ENCODE measurements around the gene MKNK1.
A peak's percentile ranks its signal among the peaks of the same experiment; 100 is the strongest.

Gene MKNK1

GRCh38 chr1:46524843-46525242 lies 79.2 kb downstream of the MKNK1 start:
- Histone ChIP-seq H3K9ac (ENCODE audit: low read length) (no peak overlapping the region), H3K36me3 (ENCODE audit: control insufficient read depth, insufficient read depth, low read length, severe bottlenecking) (no peaks in the 10 kb centered on the region), H3K4me3 (ENCODE audit: low read length) (no peak overlapping the region), H3K4me1 (ENCODE audit: control insufficient read depth, insufficient read depth, low read length) (peaks cover 39% of the 10 kb centered on the region), H3K27me3 (replicated peaks; ENCODE audit: control insufficient read depth, insufficient read depth, low read length) (peaks cover 41% of the 10 kb centered on the region), H3K9me3 (ENCODE audit: control insufficient read depth, low read length) (no peaks in the 10 kb centered on the region)
- no peak for DNase-seq (ENCODE audit: low read depth)

GRCh38 chr1:46523496-46524353 lies 80.3 kb downstream of the MKNK1 start:
- peaks cover 37% of the 10 kb centered on the region for H3K27me3 ChIP-seq (replicated peaks; ENCODE audit: control insufficient read depth, insufficient read depth, low read length)
- peaks cover 42% of the 10 kb centered on the region for H3K4me1 ChIP-seq (ENCODE audit: control insufficient read depth, insufficient read depth, low read length)
- H3K9me3 ChIP-seq (ENCODE audit: control insufficient read depth, low read length): no peaks in the 10 kb centered on the region
- no peaks in the 10 kb centered on the region for H3K36me3 ChIP-seq (ENCODE audit: control insufficient read depth, insufficient read depth, low read length, severe bottlenecking)
- no peak overlapping the region for H3K4me3 ChIP-seq (ENCODE audit: low read length)
- no peak for DNase-seq (ENCODE audit: low read depth)
- no peak overlapping the region for H3K9ac ChIP-seq (ENCODE audit: low read length)

DNA sequence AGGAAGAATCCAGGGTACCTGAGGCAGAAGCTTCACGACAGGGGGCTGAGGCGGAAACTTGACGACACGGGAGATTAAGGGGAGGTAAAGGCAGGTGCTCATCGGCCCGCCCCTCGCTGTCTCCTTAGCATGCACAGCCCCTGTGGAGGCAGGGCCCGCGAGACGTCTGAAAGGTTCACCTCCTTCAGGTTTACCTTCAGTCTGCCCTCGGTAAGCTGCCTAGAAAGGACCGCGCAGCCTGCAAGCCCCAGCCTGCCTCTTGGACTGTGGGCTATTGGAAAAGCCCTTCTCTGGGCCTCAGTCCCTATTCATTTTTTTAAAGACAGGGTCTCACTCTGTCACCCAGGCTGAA lies 81.1 kb downstream of the MKNK1 start:
- no peak for DNase-seq (ENCODE audit: low read depth)
- Histone ChIP-seq H3K4me1 (ENCODE audit: control insufficient read depth, insufficient read depth, low read length) (peaks cover 42% of the 10 kb centered on the region), H3K27me3 (replicated peaks; ENCODE audit: control insufficient read depth, insufficient read depth, low read length) (peaks cover 36% of the 10 kb centered on the region), H3K9ac (ENCODE audit: low read length) (no peak overlapping the region), H3K36me3 (ENCODE audit: control insufficient read depth, insufficient read depth, low read length, severe bottlenecking) (no peaks in the 10 kb centered on the region), H3K4me3 (ENCODE audit: low read length) (peak overlapping the region; percentile 28), H3K9me3 (ENCODE audit: control insufficient read depth, low read length) (no peaks in the 10 kb centered on the region)

- Histone ChIP-seq H3K9ac (ENCODE audit: low read length) (peak overlapping the region; percentile 36), H3K27me3 (replicated peaks; ENCODE audit: control insufficient read depth, insufficient read depth, low read length) (peaks cover 39% of the 10 kb centered on the region), H3K9me3 (ENCODE audit: control insufficient read depth, low read length) (no peaks in the 10 kb centered on the region), H3K4me1 (ENCODE audit: control insufficient read depth, insufficient read depth, low read length) (peaks cover 36% of the 10 kb centered on the region), H3K4me3 (ENCODE audit: low read length) (peak overlapping the region; percentile 34), H3K36me3 (ENCODE audit: control insufficient read depth, insufficient read depth, low read length, severe bottlenecking) (no peaks in the 10 kb centered on the region)
- peak; percentile 40 for DNase-seq (ENCODE audit: low read depth)
These were observed 81.7 kb downstream of the MKNK1 start for GRCh38 chr1:46522184-46522968.

GRCh38 chr1:46521414-46521813 lies 82.7 kb downstream of the MKNK1 start:
- peaks cover 36% of the 10 kb centered on the region for H3K4me1 ChIP-seq (ENCODE audit: control insufficient read depth, insufficient read depth, low read length)
- no peak for DNase-seq (ENCODE audit: low read depth)
- no peaks in the 10 kb centered on the region for H3K36me3 ChIP-seq (ENCODE audit: control insufficient read depth, insufficient read depth, low read length, severe bottlenecking)
- peaks cover 32% of the 10 kb centered on the region for H3K27me3 ChIP-seq (replicated peaks; ENCODE audit: control insufficient read depth, insufficient read depth, low read length)
- peak overlapping the region; percentile 36 for H3K9ac ChIP-seq (ENCODE audit: low read length)
- no peaks in the 10 kb centered on the region for H3K9me3 ChIP-seq (ENCODE audit: control insufficient read depth, low read length)
- H3K4me3 ChIP-seq (ENCODE audit: low read length): no peak overlapping the region

- H3K27me3 ChIP-seq (replicated peaks; ENCODE audit: control insufficient read depth, insufficient read depth, low read length): peaks cover 34% of the 10 kb centered on the region
These were observed 83.8 kb downstream of the MKNK1 start for GRCh38 chr1:46520063-46520911.

DNA sequence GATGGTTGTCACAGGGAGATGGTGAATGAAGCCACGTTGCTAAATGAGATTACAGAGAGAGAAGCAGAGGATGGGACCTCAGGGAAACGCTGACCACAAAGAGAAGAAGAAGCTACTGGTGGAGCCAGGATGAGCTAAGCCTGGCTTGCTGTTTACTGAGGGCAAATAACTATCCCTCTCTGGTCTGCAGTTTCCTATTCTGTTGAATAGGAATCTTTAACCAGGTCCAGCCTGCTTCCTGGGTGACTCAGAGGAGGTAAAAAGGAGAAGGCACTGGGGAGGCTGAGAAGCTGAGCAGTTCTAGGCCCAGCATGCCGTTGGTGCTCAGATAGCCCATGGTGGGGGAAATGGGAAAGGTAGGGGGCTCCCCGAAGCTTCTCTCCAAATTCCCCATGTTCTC lies 84.9 kb downstream of the MKNK1 start:
- H3K4me3 ChIP-seq (ENCODE audit: low read length): no peak overlapping the region
- no peaks in the 10 kb centered on the region for H3K36me3 ChIP-seq (ENCODE audit: control insufficient read depth, insufficient read depth, low read length, severe bottlenecking)
- peaks cover 36% of the 10 kb centered on the region for H3K4me1 ChIP-seq (ENCODE audit: control insufficient read depth, insufficient read depth, low read length)
- H3K9ac ChIP-seq (ENCODE audit: low read length): no peak overlapping the region
- no peak for DNase-seq (ENCODE audit: low read depth)
- peaks cover 34% of the 10 kb centered on the region for H3K27me3 ChIP-seq (replicated peaks; ENCODE audit: control insufficient read depth, insufficient read depth, low read length)
- H3K9me3 ChIP-seq (ENCODE audit: control insufficient read depth, low read length): no peaks in the 10 kb centered on the region

More at GRCh38 chr1:46520063-46520911, 83.8 kb downstream of the MKNK1 start:
- Histone ChIP-seq H3K9ac (ENCODE audit: low read length) (no peak overlapping the region), H3K4me1 (ENCODE audit: control insufficient read depth, insufficient read depth, low read length) (peaks cover 36% of the 10 kb centered on the region), H3K4me3 (ENCODE audit: low read length) (no peak overlapping the region), H3K9me3 (ENCODE audit: control insufficient read depth, low read length) (no peaks in the 10 kb centered on the region), H3K36me3 (ENCODE audit: control insufficient read depth, insufficient read depth, low read length, severe bottlenecking) (no peaks in the 10 kb centered on the region)
- peak; percentile 88 for DNase-seq (ENCODE audit: low read depth)

DNA sequence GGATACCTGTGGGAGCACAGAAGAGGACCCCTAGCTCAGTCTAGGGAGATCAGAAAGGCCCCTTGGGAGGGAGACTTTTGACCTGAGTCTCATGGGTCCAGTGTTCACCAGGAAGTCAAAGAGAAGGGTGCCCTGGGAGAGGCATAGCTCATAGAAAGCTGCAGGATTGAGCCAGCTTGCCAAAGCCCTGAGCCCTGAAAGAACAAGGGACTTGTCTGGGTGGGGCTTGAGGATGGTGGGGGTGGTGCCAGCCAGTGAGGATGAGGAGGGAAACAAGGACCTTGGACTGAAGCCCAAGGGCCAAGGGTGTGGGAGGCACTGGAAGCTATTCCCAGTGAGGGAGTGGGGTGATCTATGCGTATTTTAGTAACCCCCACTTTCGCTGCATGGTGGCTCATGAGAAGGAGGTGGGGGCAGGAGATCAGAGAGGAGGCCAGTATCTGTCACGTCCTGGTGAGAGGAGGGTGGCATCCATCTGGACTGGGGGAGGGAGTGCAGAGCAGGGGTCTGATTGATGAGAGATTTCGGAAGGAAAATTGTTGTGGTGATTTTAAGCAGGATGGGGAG lies 86.1 kb downstream of the MKNK1 start:
- H3K4me3 ChIP-seq (ENCODE audit: low read length): no peak overlapping the region
- DNase-seq (ENCODE audit: low read depth): no peak
- H3K4me1 ChIP-seq (ENCODE audit: control insufficient read depth, insufficient read depth, low read length): peaks cover 34% of the 10 kb centered on the region
- H3K9me3 ChIP-seq (ENCODE audit: control insufficient read depth, low read length): no peaks in the 10 kb centered on the region
- H3K27me3 ChIP-seq (replicated peaks; ENCODE audit: control insufficient read depth, insufficient read depth, low read length): peaks cover 39% of the 10 kb centered on the region
- no peaks in the 10 kb centered on the region for H3K36me3 ChIP-seq (ENCODE audit: control insufficient read depth, insufficient read depth, low read length, severe bottlenecking)
- H3K9ac ChIP-seq (ENCODE audit: low read length): no peak overlapping the region

DNA sequence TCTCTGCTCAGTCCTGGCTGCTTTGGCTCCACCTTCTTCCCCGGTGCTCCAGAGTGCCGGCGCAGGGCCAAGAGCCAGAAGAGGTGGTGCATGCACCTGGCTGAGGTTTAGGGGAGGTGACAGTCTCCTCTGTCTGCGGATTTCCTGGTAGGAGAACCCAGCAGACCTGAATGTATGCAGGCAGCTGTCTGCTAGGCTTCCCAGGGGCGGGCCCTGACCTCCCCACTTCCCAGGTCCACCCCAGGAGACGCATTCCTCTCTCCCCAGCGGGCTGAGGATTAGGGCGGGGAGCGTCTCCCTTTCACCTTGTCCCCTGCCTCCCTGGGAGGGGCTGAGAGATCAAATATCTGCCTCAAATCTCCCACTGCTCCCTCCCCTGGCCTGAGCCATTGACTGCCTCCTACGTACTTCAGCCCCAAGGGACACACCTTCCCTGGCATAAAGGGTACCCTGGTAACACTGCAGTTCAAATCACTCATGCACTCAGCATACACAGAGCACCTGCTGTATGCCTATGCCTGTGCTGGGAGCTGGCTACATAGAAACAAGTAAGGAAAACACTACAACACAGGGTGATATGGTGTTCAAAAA lies 87.0 kb downstream of the MKNK1 start:
- H3K27me3 ChIP-seq (replicated peaks; ENCODE audit: control insufficient read depth, insufficient read depth, low read length): peaks cover 42% of the 10 kb centered on the region
- H3K9ac ChIP-seq (ENCODE audit: low read length): no peak overlapping the region
- no peaks in the 10 kb centered on the region for H3K36me3 ChIP-seq (ENCODE audit: control insufficient read depth, insufficient read depth, low read length, severe bottlenecking)
- H3K9me3 ChIP-seq (ENCODE audit: control insufficient read depth, low read length): no peaks in the 10 kb centered on the region
- no peak overlapping the region for H3K4me3 ChIP-seq (ENCODE audit: low read length)
- DNase-seq (ENCODE audit: low read depth): no peak
- H3K4me1 ChIP-seq (ENCODE audit: control insufficient read depth, insufficient read depth, low read length): peaks cover 25% of the 10 kb centered on the region

- Histone ChIP-seq H3K4me1 (ENCODE audit: control insufficient read depth, insufficient read depth, low read length) (peaks cover 18% of the 10 kb centered on the region), H3K36me3 (ENCODE audit: control insufficient read depth, insufficient read depth, low read length, severe bottlenecking) (no peaks in the 10 kb centered on the region), H3K4me3 (ENCODE audit: low read length) (no peak overlapping the region), H3K9ac (ENCODE audit: low read length) (no peak overlapping the region), H3K27me3 (replicated peaks; ENCODE audit: control insufficient read depth, insufficient read depth, low read length) (peaks cover 42% of the 10 kb centered on the region), H3K9me3 (ENCODE audit: control insufficient read depth, low read length) (no peaks in the 10 kb centered on the region)
- DNase-seq (ENCODE audit: low read depth): no peak
These were observed 87.7 kb downstream of the MKNK1 start for GRCh38 chr1:46516200-46516950.
